HL-60/S4 (cell line): ENCODE results near the gene ELK3.
"Not testable (repeated sequence)": the region's sequence is repeated elsewhere in the genome, so short reads cannot be mapped to it uniquely, and the experiment has no call there.

Experiments used
- in situ Hi-C: fragments of 300-500 bp; cut with MboI; formaldehyde crosslinking; loops from 2 replicates; pipeline ENCODE4 v1.14.3; 2022; ENCODE audit warnings: low sequenced_read_pairs

ELK3 gene

DNA sequence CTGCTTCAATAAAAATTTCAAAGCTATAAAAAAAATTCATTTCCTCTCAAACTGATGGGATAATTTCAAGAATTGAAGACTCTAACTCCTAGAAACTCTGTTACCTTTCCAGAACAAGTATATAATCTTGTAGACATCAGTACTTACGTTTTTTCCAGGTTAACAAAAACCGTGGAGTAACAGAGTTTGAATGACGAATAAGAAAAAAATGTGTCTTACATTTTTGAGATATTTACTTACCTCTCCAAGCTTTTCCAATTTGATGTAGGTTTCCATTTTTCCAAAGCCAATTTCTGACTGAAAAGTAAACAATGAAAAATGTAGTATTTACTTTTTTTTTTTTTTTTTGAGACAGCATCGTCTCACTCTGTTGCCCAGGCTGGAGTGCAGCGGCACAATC lies 105.9 kb downstream of the ELK3 start:
- in situ Hi-C loops, result no loop called here

DNA sequence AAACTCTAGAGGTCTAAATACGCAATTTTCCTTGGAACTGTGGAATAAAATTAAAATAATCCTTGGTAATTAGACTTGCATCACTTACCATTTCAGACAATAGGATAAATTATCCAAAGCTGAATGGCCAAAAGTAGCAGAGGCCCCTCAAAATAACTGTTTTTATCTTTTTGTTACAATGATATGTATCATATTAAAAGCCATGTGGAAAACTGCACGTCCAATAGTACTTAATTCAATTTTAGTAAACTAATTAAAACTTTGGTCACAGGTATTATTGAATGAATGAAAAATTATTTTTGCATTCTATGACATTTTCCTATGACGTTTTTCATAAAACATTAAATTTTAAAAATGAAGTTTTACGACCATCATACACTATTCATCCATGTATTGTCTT lies 107.6 kb downstream of the ELK3 start:
- in situ Hi-C loops, result no loop called here

DNA sequence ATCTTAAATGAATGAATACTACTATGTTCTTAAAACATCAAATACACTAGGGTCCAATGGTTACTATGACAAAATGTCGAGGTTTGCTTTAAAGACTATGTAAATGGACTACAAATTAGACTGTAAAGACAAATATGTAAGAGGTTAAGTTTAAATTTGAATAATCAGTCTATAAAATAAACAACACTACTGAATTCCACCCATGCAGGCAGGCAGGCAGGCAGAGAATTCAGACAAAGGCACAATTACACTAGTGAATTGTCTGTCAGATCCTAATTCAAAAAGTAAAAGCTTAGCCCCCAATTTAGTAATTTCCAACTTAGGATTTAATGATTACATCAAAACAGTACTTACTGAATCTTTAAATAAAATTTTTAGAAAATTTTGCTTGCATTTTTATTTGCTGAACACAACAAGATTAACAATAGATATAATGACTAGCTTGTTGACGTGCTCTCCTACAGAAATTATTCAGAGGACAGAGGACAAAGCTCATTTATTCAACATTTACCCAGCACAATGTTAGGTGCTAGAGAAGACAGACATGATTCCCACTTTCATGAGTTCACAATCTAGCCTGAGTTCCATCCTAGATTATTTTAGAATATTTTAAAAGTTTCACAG lies 108.6 kb downstream of the ELK3 start:
- in situ Hi-C loops, result no loop called here

DNA sequence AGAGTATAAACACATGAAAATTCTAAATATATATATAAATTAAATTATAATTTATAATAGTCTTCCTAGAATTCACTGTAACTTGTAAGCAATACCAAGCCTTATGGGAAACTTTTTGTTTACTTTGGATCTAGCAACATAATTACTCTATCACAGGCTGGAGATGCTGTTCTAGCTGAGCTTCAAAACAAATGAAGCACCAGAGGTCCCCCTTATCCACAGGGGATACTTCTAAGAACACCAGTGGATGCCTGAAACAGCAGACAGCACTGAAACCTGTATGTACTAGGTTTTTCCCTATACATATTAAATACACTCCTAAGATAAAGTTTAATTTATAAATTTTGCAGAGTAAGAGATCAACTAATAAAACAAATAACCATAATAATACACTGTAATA lies 109.5 kb downstream of the ELK3 start:
- in situ Hi-C loops, result no loop called here

DNA sequence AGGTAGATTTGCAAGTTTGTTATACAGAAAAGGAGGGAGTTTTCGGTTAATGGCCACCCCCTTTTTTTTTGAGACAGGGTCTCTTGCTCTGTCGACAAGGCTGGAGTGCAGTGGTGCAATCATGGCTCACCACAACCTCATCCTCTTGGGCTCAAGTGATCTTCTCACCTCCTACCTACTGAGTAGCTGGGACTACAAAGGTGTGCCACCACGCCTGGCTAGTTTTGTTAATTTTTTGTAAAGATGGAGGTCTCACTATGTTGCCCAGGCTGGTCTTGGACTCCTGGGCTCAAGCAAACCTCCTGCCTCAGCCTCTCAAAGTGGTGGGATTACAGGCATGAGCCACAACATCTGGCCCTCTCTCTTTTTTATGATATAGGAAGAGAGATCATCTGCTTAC lies 111.5 kb downstream of the ELK3 start:
- in situ Hi-C loops, result no loop called here

DNA sequence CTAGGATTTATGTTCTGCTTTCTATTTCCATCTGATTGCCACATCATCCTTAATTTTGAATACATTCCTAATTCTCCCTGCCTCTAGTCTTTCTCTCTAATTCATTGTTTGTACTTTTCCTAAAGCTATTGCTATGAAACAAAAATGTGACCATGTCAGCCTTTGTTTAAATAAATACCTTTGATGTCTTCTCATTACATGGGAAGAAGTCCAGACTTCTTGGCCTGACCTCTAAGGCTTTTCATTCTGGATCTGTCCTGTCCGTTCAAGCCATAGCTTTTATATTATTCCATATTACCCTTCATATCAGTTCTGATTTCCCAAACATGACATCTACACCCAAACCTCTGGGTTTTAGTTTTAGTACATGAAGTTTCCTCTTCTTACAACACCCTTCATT lies 114.7 kb downstream of the ELK3 start:
- in situ Hi-C loops, result no loop called here

DNA sequence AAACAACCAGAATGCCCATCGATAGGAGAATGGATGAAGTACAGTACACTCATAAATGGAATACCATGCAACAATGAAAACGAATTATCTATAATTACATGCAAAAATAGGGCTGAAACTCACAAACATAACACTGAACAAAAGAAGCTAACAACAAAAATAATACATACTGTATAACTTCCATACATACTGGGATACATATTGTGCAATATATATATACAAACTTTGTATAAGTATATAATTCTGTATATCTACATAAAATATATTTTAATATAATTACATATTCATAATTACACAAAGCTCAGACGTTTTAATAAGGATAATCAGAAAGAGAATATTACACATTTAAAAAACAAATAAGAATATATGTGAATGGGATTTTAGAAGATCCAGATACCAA lies 115.9 kb downstream of the ELK3 start:
- in situ Hi-C loops, result no loop called here

DNA sequence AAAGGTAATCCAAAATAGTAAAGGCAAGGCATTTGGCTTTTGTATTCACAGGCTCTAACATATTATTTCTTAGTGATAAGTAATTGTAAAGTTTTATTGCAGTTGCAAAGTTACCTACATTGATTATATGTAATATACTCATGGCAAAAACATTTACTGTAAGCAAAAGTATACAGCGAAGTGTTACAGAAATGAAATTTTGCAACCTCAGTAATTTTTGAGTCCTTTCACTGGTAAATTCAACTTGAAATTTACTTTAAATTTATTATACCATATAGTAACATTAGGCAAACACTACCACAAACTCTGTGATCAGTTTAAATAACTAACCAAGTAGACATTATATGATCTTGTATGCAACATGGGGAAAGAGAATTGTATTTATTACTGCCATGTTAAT lies 117.0 kb downstream of the ELK3 start:
- in situ Hi-C loops, result no loop called here

DNA sequence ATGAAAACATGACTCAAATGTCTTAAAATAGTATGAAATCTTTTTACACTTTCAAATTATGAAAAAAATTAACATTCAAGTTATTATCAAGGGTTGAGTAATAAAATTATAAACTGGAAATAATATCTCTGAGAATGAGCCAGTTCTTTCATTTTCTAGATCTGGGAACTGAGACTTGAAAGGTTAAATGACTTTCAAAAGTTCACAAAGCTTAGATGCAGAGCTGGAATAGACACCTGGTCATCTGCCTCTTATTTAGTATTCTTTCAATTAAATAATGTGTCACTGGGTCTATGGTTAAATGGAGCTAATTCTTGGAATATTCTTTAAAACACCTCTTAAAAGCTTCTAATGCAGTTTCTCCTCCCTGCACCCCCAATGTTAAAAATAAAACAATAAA lies 119.4 kb downstream of the ELK3 start:
- in situ Hi-C loops, result no loop called here

DNA sequence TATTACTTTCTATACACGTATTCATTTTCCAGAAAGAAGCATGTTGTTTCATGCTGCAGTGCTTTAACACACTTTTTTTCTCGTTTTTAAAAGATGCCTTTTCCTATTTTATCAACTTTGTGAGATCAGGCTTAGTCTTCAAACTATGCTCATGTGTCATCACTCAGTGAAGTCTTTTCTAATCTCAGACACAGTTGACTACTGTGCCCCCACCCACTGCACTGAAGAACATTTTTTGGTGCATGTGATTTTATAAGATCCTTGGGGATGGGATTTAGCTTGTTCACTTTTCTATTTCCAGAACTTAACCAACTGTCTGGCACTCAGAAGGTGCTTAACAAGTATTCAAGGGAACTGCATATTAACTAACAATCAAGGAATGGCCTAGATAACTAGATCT lies 120.5 kb downstream of the ELK3 start:
- in situ Hi-C loops, result no loop called here

DNA sequence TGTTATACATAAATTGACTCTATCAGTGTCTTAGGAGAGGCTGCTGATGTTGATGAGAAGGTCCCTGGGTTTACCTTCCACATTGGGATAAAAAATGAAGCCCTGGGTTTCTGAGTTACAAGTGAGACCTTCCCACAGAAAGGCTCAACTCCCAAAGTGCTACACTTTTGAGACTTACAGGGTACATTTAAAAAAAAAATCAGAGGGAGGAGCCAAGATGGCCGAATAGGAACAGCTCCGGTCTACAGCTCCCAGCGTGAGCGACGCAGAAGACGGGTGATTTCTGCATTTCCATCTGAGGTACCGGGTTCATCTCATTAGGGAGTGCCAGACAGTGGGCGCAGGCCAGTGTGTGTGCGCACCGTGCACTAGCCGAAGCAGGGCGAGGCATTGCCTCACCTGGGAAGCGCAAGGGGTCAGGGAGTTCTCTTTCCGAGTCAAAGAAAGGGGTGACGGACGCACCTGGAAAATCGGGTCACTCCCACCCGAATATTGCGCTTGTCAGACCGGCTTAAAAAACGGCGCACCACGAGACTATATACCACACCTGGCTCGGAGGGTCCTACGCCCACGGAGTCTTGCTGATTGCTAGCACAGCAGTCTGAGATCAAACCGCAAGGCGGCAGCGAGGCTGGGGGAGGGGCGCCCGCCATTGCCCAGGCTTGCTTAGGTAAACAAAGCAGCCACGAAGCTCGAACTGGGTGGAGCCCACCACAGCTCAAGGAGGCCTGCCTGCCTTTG lies 121.7 kb downstream of the ELK3 start:
- in situ Hi-C loops, result not testable (repeated sequence)

DNA sequence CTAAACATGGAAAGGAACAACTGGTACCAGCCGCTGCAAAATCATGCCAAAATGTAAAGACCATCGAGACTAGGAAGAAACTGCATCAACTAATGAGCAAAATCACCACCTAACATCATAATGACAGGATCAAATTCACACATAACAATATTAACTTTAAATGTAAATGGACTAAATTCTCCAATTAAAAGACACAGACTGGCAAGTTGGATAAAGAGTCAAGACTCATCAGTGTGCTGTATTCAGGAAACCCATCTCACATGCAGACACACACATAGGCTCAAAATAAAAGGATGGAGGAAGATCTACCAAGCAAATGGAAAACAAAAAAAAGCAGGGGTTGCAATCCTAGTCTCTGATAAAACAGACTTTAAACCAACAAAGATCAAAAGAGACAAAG lies 123.6 kb downstream of the ELK3 start:
- in situ Hi-C loops, result not testable (repeated sequence)
